ENCODE data around the gene IL7R.
"Not testable (repeated sequence)": the region's sequence is repeated elsewhere in the genome, so short reads cannot be mapped to it uniquely, and the experiment has no call there.

Gene IL7R

DNA sequence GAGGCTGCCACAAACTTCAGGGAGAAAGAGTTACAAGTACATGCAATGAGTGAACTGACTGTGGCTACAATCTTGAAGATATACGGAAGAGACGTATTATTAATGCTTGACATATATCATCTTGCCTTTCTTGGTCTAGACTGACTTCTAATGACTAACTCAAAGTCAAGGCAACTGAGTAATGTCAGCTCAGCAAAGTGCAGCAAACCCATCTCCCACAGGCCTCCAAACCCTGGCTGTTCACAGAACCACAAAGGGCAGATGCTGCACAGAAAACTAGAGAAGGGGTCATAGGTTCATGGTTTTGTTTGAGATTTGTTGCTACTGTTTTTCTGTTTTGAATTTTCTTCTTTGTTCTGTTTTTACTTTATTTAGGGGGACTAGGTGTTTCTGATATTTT, 21.0 kb downstream of the IL7R start:
- TF ChIP-seq ZNF274 (IDR thresholded peaks at IDR 0.05; ENCODE audit: low read depth, low read length): no peak
- H3K4me3 ChIP-seq (ENCODE audit: low read length): no peak overlapping the region

DNA sequence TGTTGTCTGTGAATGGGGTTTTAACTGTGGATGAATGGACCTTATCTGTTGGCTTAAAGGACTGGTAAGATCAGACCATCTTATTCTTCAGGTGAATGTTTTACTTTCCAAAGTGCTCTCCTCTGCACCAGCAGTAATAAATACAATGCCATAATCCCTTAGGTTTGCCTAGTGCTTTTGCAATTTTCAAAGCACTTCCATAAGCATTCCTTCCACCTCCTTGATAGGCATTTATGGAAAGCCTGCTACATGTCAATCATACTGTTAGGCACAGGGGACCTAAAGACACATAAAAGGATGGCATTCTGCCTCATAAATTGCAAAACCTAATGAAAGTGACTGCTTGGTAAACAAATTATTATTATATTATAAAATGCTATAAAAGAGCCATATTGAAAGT, 21.4 kb downstream of the IL7R start:
- TF ChIP-seq ZNF274 (IDR thresholded peaks at IDR 0.05; ENCODE audit: low read depth, low read length): no peak
- H3K4me3 ChIP-seq (ENCODE audit: low read length): no peak overlapping the region

DNA sequence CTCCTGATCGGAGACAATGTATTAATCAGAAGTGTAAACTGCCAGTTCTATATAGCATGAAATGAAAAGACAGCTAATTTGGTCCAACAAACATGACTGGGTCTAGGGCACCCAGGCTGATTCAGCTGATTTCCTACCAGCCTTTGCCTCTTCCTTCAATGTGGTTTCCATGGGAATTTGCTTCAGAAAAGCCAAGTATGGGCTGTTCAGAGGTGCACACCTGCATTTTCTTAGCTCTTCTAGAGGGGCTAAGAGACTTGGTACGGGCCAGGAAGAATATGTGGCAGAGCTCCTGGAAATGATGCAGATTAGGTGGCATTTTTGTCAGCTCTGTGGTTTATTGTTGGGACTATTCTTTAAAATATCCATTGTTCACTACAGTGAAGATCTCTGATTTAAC, 22.4 kb downstream of the IL7R start:
- TF ChIP-seq ZNF274 (IDR thresholded peaks at IDR 0.05; ENCODE audit: low read depth, low read length): no peak
- no peak overlapping the region for H3K4me3 ChIP-seq (ENCODE audit: low read length)

DNA sequence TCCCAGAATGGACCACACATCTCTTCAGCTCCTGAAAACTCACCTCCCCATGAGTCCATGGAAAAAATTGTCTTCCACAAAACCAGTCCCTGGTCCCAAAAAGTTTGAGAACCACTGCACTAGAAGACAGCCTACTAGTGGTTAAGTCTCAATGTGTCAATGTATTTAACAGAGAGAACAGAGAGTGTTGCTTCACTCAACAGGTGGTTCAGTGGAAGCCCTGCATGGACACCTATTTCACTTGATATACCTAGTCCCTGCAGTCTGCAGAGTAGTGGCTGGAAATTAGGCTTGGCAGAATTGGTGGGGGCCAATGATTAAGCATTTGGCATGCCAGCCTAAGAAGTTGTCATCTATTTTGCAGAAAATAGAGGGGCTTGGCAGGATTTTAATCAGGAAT, 23.0 kb downstream of the IL7R start:
- H3K4me3 ChIP-seq (ENCODE audit: low read length): no peak overlapping the region
- TF ChIP-seq ZNF274 (IDR thresholded peaks at IDR 0.05; ENCODE audit: low read depth, low read length): no peak

DNA sequence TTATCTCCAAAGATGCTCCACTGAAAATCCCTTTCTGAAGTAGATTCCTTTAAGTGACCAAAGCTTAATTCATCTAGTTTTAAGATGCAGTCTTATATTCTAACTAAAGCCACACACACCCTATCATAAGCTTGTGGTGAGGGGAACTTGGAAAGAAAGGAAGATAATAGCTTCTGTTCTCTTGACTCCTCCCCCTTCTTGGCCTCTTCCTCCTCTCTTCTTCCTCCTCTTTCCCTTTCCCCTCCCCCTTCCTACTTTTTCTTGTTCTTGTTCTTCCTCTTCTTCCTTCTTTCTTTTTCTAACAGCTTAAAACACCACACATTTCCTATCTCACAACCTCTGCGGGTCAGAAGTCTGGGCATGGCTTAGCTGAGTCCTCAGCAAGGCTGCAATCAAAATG, 23.5 kb downstream of the IL7R start:
- no peak overlapping the region for H3K4me3 ChIP-seq (ENCODE audit: low read length)

DNA sequence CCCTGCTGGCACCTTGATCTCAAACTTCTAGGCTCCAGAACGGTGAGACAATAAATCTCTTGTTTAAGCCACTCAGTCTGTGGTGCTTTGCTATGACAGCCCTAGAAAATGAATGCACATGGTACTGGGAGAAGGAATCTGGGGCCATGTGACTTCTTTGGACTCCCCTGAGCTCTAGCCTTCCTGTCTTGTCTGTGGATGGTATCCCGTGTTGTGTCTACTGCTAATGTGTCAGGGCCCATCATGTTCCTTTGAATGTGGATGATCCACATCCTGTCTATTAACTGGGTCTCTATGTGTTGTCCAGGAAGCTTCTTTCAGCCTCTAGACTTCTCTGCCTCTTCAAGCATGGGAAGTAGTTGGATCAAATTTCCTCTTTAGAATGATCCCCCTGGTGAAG, 25.1 kb downstream of the IL7R start:
- TF ChIP-seq ZNF274 (IDR thresholded peaks at IDR 0.05; ENCODE audit: low read depth, low read length): no peak
- no peak overlapping the region for H3K4me3 ChIP-seq (ENCODE audit: low read length)

More for the DNA sequence above, 23.5 kb downstream of the IL7R start:
- no peak for TF ChIP-seq ZNF274 (IDR thresholded peaks at IDR 0.05; ENCODE audit: low read depth, low read length)

DNA sequence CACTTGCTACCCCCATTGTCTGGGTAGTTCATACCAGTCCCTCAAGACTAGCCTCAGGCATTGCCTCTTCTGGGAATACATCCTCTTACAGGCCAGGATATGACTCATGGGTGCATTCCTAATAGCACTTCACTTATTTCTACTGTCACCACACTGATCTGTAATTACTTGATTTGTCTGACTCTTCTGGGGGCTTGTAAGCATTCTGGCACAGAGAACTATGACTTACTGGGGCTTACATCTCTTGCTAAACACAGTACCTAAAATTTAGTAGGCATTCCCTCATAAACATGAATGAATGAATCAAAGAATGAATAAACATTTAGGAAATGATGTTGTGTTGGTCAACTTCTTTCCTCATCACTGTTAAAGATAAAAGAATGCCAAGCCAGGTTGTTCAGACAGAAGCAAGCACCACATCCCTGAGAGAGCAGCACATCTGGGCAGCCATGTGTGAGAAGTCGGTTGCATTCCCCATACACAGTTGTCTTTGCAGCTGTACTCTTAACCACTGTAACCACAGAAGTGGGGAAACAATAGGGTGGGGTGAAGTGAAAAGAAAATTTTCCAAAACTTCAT, 27.6 kb downstream of the IL7R start:
- no peak for TF ChIP-seq ZNF274 (IDR thresholded peaks at IDR 0.05; ENCODE audit: low read depth, low read length)
- H3K4me3 ChIP-seq (ENCODE audit: low read length): no peak overlapping the region

DNA sequence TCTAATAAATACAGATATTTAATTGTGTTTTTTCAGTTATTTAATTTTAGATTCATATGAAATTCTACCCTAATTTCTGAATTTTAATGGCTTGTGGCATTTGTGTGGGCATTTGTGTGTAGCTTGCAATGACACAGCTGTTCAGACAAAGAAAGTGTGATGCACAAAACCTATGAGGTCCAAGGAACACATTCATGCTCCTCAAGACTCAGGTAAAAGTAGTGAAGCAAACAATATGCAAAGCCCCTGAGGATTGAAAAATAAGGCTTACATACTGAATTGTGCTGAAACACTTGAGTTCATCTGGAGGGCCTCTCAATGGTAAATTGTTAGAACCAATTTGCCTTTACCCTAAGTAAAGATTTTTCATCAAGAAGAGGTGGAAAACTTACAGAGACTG, 28.1 kb downstream of the IL7R start:
- TF ChIP-seq ZNF274 (IDR thresholded peaks at IDR 0.05; ENCODE audit: low read depth, low read length): no peak
- no peak overlapping the region for H3K4me3 ChIP-seq (ENCODE audit: low read length)

DNA sequence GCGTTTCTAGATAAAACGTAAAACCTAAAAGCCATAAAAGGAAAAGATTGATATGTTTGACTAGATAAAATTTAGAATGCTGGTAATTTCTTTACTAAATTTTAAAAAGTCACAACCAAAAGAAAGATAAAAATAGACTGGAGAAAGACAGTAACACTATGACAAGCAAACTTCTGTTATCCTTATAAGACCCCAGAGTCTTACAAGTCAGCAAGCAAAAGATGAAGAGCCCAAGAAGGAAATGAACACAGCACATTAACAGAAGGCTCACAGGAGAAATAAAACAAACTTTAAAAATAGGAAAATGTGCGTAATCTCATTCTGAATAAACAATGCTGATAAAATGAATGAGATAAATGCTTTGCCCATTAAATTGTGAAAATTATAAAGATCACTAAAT, 29.7 kb downstream of the IL7R start:
- no peak overlapping the region for H3K4me3 ChIP-seq (ENCODE audit: low read length)
- TF ChIP-seq ZNF274 (IDR thresholded peaks at IDR 0.05; ENCODE audit: low read depth, low read length): no peak

DNA sequence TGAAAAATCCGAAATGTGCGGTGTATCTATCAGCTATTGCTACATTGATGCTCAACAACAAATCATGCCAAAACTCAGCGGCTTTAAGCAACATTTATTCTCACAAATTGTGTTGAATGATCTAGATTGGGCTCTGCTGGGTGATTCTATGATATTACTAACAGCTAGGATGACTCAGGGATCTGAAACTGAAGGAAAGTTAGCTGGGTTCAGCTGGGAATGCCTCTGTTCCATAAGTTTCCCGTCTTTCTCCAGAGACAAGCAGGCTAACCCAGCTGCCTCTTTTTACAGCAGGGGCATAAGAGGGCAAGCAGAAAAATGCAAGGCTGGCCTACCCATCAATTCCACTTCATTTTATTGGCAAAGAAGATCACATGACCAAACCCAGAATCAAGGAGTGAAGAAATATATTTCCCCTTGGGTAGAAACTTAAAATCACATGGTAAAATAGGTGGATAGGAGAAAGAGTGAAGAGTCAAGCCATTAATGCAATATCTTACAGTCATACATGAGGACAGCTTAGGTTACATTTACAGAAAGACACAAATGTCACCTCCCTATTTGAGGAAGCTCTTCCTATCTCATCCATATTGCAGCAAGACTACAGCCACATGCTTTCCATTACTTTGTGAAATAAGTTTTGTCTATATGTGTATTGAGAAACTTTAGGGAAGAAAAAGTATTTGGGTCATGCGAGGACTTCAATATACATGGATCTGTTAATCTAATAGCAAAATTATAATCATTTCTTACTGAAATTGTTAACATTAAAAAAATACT, 30.8 kb downstream of the IL7R start:
- no peak overlapping the region for H3K4me3 ChIP-seq (ENCODE audit: low read length)
- no peak for TF ChIP-seq ZNF274 (IDR thresholded peaks at IDR 0.05; ENCODE audit: low read depth, low read length)

DNA sequence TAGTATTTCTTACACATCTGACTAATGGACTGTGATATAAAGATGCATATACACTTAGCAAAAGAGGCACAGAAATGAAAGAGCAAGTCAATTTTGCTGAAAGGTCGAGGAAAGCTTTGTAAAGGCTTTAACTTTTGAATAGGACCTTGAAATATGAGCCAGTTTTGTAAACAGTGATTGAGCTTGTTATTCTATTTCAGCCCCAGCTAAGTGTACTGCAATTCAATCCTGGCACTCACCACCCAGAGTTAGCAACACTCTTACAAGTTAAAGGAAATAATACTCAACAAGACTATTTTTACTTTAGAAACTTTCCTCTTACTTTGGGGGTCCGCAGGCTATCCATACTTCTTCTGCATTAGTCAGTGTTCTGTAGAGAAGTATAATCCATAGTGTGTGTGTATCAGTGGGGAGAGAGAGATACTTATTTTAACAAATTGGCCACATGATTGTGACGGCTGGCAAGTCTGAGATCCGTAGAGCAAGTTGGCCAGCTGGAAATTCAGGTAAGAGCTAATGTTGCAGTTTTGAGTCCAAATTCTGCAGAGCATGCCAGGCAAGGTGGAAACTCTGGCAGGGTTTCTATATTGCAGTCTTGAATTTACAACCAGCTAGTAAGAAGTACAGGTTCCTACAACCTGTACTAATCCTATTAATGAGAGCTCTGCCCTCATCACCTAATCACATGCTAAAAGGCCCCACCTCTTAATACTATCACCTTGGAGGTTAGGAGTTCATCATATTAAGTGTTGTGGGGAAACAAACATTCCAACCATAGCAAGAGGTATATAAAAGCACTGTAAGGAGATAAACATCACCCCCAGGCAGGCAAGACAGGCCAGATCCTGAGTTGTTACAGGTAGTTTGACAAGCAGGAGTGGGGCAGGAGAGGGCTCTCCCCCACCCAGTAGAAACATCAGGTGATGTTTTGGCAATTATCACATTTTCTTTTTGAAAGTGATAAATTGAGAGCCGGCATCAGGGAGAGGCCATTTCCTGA, 33.6 kb downstream of the IL7R start:
- no peak overlapping the region for H3K4me3 ChIP-seq (ENCODE audit: low read length)
- TF ChIP-seq ZNF274 (IDR thresholded peaks at IDR 0.05; ENCODE audit: low read depth, low read length): no peak

DNA sequence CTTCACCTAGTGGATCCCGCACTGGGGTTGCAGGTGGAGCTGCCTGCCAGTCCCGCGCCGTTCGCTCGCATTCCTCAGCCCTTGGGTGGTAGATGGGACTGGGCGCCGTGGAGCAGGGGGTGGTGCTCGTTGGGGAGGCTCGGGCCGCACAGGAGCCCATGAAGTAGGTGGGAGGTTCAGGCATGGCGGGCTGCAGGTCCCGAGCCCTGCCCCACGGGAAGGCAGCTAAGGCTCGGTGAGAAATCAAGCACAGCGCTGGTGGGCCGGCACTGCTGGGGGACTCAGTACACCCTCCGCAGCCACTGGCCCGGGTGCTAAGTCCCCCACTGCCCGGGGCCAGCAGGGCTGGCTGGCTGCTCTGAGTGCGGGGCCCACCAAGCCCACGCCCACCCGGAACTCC, 36.1 kb downstream of the IL7R start:
- not testable (repeated sequence) for H3K4me3 ChIP-seq (ENCODE audit: low read length)

DNA sequence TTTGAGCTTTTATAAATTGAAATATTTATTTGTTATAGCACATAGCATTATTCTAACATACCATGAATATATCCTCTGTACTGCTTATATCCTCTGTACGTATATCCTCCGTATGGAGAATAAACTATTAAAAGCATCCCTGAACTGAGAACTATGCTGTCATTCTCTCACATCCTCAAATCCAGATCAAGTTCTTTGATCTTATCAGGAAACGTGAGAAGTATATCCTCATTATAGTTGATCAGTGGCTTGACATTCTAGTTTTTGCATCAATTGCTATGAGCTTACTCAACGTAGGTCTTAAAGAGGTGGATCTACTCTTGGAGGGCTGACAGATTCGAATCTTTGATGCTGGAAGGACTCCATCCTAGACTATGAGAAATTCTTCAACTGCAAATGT, 37.4 kb downstream of the IL7R start:
- H3K4me3 ChIP-seq (ENCODE audit: low read length): no peak overlapping the region
- no peak for TF ChIP-seq ZNF274 (IDR thresholded peaks at IDR 0.05; ENCODE audit: low read depth, low read length)

DNA sequence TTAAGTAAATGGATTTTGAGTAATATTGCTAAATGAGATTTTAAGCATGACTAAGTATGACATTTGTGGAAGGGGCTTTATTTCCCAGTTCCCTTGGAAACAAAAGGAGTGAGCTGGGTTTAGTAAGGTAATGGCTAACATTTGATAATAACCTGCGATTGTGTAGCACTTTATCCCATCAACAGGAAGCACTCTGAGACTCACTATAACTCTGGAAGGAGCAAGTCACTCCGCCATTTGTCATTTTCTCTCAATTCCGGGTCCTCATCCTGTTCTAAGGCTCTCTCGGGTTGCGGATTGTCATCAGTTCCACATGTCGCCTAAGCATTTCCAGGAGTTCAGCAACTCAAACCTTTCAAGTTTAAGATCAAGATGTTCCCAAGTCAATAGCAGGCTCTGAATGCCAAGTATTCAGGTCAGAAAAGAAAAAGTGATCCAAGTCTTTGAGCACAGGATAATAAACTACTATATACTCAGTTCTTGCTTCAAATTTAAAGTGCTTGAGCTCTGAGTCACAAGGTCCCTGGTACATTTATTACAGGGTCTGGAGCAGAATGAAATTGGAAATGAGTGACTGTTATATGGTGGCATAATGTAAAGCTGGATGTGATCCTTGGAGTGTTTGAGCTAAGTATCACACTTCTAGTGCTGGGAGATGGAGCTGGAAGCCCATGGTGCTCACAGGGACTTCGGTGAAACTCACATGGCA, 42.4 kb downstream of the IL7R start:
- TF ChIP-seq ZNF274 (IDR thresholded peaks at IDR 0.05; ENCODE audit: low read depth, low read length): no peak
- H3K4me3 ChIP-seq (ENCODE audit: low read length): no peak overlapping the region
